Ureter (tissue), 1 donor: ENCODE measurements around the gene CNTNAP4. TPM values are rescaled to one million over a fixed set of nuclear protein-coding genes. Genes with fewer than 3 reads are reported as not detected.

Experiments
- DNase-seq: peaks from one replicate; pipeline ENCODE4 v3.0.0-alpha.2; 2020; ENCODE audit warnings: low spot score
- total RNA-seq: library from RNA; stranded (reverse); gene quantifications from one replicate; pipeline ENCODE4 v1.2.4, GENCODE V29; 2023
- donor health status: DM: yes; HTN: yes; CAD: no.

CNTNAP4 gene
- total RNA-seq, 1 donor from 2014 or later = not detected

DNA sequence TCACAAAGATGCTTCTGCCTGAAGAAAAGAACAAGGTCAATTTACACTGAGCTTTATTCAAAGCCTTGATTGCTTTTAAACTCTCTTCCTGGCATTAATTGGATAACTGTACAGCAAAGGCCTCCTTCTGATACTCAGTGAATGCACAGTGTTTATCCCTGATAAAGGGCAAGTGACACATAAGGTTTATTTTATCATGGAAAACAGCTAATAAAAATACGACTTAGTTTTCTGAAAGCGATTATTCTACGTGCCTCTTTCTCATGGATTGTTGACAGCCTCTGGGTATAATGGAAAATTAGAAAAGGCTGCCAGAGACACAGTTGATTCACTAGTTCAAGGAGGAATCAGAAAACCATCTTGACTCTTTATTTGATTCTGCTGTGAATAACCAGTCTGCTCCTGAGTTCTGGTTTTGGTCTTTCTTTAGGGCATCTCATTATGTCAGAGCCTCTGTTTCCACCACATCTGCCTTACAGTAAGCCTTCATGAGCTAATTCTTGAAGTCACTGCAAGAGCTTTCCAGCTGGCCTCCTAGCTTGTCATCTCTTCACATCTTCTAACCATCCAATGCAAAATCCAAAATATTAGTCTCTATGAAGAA lies 212.9 kb downstream of the CNTNAP4 start:
- DNase-seq = no peak

DNA sequence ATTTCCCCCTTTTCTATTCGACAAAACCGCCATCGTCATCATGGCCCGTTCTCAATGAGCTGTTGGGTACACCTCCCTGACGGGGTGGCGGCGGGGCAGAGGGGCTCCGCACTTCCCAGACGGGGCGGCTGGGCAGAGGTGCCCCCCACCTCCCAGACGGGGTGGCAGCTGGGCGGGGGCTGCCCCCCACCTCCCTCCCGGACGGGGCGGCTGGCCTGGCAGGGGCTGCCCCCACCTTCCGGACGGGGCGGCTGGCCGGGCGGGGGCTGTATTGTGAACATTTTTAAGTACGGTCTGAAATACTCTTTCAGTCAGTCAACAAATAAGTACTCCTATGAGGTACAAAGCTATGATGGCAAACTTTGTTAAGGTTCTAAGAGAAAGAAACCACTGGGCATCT lies 222.8 kb downstream of the CNTNAP4 start:
- DNase-seq = no peak

DNA sequence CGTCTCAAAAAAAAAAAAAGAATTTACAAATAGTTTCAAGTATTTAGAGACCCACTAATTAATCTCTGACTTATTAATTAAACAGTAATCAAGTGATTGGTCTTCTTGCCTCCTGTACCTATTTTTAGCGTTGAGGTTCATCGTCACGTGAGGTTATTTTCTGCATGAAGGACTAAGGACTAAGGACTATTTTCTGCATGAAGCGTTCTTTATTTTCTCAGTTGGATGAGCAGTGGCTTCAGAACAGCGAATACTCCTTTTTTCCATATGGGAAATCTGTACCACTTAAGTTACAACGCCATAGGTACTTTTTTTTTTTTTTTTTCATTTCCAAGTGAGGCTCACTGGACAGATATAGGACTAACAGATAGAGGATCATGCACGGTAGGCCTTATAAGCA lies 224.9 kb downstream of the CNTNAP4 start:
- DNase-seq = no peak

DNA sequence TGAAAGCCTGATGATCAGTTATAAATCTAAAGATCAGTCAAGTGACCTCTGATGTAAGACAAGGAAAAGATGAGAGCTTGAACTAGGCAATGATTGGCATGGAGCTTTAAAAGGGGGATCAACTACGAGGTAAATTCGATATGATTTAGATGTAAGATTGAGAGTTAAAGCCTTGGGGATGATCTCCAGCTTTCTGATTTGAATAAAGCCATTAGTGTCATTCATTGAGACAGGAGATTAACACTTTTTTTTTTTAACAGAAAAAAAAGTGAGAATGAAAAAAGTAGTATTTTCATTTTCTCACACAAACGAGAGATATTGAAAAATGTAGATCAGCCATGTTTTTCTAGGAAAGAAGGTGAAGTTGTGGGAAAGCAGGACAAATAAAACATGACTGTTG lies 225.4 kb downstream of the CNTNAP4 start:
- no peak for DNase-seq

DNA sequence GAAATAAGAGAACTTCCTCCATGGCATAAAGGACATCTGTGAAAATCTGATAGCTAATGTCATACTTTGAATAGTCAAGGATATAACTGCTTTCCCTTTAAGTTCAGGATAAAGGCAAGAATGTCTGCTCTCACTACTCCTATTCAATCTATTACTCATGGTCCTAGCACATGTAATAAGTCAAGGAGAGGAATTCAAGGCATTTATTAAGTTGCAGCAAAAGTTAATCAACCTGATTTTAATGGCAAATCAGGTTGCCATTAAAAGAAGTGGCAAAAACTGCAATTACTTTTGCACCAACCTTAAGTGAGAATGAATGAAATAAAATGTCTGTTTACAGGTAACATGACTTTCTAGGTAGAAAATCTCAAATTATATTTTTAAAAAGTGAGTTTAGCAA lies 225.9 kb downstream of the CNTNAP4 start:
- DNase-seq = no peak

DNA sequence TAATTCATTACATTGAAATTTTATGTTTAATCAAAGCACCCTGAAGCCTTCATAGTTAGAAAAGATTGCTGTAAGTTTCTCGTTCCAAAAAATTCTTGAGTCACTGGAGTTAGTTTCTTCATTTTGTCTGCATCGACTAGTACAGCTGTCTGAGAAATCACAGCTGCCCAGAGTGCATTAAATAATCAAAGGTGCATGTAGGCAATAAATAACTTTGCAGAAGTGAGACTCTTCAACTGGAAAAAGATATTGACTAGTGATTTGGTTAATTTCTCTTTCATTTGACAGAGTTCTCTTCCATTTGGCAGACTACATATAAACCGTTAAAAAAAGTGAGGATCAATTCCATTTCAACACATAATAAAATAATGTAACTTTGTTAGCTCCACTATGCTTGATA lies 234.0 kb downstream of the CNTNAP4 start:
- DNase-seq = no peak

DNA sequence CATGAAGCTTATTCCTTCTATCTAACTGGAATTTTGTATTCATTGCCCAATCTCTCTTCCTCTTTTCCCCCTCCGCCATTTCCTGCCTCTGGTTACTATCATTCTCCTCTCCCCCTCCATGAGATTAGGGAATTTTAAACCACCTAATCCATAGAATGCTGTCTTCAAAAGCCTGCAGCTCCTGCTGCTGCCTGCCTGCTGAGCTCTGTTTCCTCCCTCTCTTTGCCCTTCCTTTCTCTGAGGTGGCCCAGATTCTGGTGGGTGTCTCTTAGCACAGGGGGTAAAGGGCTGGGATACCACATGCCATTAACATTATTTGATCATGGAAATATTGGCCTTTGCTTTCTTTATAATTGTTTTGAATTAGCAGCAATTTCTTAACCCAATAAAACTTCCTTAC lies 241.6 kb downstream of the CNTNAP4 start:
- DNase-seq = no peak

DNA sequence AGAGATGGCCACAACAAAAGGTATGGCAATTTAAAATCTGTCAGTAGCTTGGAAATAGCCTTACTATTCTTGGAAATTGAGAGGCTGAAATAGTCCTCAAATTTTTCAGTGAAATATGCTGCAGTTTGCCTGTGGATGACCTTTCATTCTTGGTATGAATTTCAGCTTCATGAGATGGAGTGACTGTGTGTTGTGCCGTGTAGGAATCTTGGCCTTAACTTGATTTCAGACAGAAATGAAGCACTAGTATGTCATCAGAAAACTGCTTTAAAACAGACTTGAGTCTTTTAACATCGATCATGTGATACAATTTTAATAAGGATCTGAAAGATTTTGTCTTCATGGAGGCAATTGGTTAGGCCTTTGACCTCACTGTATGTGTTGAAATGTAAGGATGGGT lies 247.2 kb downstream of the CNTNAP4 start:
- no peak for DNase-seq

DNA sequence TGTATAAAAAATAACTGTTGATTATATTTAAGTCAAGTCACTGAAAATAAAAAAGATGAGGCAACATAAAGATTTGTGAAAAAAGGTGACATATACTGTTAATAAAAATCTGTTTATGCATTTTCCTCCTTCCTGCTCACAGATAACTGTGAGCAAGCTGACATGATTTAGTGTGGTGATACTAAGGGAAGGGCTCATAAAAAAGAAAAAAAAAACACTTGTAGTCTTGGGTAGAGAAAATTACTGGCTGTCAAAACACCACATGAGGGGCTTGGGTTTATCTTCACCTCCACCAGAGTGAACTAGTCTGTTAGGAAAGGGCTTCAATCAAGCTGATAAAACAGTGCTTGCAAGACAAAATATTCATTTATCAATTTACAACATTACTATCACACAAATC lies 247.6 kb downstream of the CNTNAP4 start:
- DNase-seq = no peak

DNA sequence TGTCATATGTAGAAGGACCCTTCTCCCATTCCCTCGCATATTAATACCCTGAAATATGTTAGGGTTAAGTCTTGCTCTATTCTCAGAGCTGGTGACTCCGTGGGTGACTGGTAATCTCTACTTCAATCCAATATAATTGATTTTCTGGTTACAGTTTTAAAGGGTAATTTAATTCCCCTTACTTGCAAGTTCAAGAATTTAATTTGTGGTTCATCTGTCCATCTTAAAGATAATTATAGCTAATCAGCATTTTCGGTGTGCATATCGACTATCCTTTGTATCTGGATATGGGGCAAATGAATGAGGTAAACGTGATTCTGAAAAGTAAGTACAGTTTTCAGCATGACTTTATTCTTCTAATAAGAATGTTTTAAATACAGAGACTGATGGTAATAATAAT lies 250.0 kb downstream of the CNTNAP4 start:
- DNase-seq = no peak

DNA sequence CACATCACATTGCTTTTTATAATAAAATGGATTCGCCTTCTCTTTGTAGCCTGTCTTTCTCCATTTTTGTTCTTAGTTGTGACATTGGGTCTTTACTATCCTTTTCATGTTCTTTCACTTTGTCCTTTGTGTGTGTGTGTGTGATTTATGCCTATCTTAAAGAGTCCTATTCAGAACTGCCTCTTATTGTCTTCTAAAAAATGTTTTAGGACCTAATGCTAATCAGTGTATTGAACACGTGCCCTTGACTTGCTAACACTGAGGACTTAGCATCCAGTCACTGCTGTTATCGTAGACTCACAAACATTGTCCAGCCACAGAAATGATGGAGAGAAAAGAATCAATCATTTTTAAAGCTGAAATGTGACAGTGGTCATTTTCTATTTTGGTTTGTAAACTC lies 251.9 kb downstream of the CNTNAP4 start:
- no peak for DNase-seq

DNA sequence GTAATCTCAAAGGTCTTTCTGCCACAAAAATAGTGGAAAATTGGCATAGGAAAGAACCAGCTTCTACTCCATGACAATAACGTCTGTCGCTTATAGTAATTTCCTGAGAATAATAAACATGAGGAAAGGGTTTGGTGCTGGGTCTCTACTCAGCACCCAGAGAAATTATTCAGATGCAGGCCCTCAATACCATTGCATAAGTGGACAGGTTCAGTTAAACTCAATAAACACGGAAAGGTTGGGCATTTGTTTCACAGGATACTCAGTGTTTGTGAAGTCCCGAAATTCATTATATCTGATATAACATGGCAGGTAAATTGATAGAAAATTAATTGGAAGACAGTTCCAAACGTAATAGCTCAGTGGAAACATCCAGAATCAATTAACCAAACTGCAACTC lies 254.0 kb downstream of the CNTNAP4 start:
- DNase-seq = no peak

DNA sequence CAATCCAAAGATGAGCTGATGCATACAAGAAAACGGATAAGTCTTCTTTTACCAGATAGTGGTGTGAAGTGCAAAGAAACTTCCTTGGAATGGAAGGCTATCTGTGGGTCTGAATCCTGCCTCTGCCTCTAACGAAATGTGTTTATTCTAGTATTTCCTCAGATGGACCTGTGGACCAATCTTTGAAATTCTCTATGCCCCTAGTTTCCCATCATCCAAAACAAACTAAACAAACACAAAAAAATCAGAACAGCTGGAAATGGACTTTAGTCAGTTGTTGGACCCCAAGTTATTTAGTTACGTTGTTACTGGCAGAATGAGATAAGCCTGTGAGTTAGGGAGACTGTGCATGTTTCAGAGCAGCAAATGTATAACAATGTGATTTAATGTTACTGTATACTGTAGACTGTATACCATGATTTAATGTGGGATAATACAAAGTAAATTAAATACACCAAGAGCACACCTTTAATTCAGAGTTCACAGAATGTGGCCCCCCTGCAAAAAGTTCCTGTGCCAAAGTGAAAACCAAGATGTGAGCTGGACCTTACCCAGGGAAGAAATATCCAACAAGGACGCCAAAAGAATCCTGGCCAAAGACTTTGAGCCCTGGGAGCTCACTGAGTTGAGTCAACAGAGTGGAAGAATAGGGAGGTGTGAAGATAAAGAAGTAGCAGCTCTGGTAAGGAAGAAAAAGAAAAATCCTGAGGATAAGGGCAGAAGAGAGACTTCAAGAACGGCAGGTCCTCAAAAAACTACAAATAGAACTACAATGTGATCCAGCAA lies 255.2 kb downstream of the CNTNAP4 start:
- no peak for DNase-seq

DNA sequence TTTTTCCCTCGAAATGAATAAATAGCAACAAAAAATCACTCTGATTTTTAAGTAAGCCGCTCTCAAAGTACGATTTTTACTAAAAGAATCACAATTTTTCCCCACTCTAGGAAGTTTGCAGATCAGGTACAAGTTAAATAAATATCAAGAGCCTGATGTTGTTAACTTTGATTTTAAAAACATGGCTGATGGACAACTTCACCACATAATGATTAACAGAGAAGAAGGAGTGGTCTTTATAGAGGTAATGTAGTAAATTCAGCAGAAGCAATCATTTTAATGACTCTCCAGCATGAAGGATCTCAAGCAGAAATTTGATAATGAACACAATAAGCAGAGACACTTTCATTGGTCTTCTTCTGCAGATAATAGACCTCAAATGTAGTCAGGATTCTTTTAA lies 262.4 kb downstream of the CNTNAP4 start:
- no peak for DNase-seq

DNA sequence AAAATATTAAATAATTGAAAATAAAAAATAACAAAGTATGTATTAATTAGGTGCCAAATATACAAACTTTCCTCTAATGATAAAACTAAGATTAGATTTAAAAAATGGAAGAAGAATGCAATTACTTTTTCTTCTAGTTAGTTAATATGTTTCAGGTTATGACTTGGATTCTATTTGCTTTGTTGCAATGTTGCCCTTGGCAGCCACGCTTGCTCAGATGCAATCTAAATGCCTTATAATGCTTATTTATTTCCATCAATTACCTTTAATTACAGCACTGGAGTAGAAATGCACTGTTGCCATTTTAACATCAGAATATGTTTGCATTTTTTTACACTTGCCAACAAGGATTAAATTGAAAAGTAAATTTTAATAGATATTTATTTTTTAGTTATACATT lies 263.9 kb downstream of the CNTNAP4 start:
- DNase-seq = no peak

DNA sequence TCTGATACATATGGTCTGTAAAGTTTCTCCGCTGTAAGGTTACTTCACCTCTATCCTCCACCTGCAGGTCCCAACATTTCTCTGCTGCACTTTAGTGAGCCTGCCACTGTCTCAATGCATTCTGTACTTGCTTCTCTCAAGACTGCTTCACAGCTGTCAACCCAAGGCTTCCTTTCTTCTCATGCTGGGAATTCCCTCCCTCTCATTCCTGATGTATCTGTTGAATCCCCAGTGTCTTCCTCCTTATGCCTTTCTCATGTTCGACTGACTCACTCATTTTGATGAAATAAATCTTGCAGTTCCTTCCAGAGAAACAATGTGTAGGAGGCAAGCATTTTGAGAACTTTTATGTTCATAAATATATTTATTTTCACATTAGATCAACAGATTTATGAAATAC lies 288.3 kb downstream of the CNTNAP4 start:
- no peak for DNase-seq

DNA sequence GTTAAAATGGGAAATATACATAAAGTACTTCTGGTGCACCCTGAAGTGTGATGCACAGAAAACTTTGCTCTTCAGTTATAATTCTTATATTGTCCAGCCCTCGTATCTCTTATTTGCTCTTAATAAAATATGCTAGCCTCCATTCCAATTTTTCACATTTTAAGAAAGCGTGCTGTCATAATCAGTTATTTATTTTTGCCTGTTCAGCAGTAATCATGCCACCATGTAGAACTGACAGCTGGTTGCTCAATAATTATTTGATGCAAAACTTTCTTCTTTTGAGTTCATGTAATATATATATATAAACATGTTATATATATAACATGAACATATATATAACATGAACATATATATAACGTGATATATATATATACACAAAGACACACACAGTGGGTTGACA lies 294.6 kb downstream of the CNTNAP4 start:
- DNase-seq = no peak

DNA sequence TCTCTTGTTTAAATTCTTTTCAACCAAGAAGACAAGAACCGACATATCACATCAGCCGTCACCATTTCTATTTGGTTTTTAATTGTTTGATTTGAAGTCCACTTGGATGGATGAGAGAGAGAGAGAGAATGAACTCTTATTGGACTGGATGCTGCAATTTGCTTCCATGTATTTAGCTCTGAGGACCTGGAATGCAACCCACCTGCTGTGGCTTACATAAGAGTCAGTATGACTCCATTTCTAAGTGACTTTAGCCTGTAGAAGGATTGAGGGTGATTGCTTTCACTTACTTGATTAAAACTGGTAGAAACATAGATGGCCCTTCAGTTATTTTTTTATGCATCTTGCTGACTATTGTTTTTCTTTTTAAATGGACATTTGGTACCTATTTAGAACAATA lies 296.1 kb downstream of the CNTNAP4 start:
- no peak for DNase-seq

DNA sequence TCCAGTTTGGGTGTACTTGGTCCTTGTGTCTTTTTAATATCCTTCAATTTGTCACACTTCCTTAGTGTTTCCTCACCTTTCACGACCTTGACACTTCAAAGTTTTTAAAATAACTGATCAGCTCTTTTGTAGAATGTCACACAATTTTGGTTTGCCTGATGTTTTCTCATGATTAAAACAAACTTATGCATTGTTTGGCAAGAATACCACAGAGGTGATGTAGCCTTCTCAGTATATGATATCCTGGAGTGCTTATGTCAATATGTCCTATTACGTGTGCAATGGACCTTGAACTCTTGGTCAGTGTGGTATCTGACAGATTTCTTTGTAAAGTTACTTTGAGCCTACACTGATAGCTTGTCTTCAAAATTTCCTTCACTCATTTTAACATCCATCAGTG lies 297.4 kb downstream of the CNTNAP4 start:
- DNase-seq = no peak

DNA sequence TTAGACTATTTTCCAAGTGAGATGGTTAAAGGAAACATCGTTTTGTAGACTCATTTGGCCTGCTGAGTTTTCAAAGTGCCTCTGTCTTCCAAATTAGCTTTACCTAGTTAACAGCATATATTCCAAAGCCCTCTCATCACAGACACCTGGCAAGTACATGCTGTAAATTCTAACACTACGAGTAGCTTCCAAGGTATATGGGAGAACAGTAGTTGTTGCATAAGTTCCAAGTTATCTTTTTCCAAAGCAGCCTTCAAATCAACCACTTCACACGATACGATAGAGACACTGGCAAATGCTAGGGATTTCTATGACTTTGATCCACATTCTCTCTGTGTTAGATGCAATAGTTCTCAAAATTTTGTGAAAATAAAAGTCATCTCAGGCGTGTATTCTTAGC lies 299.3 kb downstream of the CNTNAP4 start:
- DNase-seq = no peak

DNA sequence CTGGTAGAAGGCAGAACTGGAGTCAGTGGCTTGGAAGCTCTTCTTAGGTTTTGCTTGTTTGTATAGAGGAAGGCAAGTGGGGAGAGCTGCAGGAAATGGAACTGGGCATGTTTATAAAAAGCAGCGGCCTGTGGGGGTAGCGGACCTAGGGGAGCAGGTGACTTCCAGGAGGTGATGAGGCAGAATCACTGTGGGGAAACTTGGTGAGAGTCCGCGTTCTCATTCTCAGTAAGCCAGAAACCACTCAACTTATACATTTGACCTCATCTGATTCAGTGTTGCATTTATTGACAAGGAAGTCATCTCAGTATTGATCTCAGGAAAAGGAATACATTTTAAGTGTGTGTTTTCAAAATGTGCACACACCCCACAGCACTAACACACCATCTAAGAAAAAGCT lies 299.8 kb downstream of the CNTNAP4 start:
- no peak for DNase-seq

DNA sequence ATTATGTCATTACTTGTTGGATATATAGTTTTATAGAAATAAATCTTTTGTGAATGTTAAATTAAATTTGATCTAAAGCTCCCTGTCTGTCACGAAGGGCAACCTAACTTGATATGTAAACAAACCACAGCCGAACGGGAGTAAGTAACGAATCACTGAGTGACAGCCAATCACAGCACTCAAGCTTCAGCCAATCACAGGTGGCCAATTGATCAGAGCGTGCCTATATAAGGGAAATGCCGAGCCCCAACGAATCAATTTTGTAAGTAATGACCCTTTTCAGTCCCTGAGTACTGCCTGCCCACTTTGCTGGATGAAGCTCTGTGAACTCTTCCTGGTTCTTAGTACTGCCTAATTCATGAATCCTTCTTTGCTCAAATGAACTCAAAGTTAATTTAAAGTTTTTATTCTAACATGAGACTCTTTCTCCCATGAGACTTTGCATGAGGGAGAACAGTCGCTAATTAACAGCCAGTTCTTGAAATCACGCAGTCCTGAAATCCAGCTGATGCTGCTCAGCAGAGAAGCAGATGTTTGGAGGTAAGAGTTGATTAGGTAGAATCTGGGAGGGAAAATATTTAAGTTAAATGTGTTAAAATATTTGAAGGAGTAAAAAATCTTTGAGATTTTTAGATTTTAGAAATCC lies 302.2 kb downstream of the CNTNAP4 start:
- DNase-seq = no peak

DNA sequence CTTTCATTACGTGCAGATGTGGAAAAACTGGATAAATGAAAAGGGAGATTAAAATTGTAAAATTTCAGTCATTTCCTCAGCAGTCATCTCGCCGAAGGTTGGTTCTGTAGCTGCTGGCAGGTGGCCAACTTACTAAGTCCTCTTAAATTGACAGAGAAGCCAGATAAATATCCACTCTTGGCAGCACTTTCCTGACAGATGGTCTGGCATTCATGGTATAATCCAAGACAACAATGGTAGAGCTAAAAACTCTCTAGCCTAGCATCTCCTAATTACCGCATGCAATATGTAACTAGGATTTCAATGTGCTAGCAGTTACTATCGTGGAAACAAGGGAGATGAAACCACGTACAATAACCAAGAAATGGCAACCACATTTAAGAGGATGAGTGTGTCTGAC lies 306.3 kb downstream of the CNTNAP4 start:
- DNase-seq = no peak
